NCI-H2107 (cell line): Measurements from ENCODE around the gene P2RX1.
"Not testable (repeated sequence)": the region's sequence is repeated elsewhere in the genome, so short reads cannot be mapped to it uniquely, and the experiment has no call there.

Source experiments
- DNase-seq: peaks from one replicate; lab custom pipeline; 2025; lab: John Stamatoyannopoulos, UW

P2RX1 gene

GRCh38 chr17:3857261-3858105, 58.8 kb downstream of the P2RX1 start:
- no peak for DNase-seq

- DNase-seq, result not testable (repeated sequence)
Observed at GRCh38 chr17:3854204-3854603, 62.1 kb downstream of the P2RX1 start.

GRCh38 chr17:3852561-3852960, 63.7 kb downstream of the P2RX1 start:
- no peak for DNase-seq

DNA sequence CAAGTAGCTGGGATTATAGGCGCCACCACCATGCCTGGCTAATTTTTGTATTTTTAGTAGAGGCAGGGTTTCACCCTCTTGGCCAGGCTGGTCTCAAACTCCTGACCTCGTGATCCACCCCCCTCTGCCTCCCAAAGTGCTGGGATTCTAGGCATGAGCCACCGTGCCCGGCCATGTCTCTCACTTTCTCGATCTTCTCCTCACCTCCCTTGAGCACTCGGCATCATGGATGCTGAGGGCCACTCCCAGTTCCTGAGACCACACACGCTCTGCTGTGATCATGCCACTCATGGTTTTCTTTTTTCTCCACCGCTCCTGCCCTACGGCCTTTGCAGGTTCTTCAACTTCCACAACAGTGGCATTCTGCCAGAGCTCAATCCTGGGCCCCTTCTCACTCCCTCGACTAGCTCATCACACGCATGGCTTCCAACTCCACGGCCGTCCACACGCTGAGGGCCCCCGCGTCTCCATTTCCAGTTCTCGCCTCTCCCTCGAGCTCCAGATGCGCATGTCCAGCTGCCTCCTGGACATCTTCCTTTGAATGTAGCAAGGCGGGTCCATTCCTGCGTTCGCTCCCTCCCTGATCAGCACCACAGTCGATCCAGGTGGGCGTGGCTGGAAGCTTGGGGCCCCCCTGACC, 64.7 kb downstream of the P2RX1 start:
- DNase-seq, result no peak

GRCh38 chr17:3848229-3848835, 67.9 kb downstream of the P2RX1 start:
- DNase-seq, result no peak

DNA sequence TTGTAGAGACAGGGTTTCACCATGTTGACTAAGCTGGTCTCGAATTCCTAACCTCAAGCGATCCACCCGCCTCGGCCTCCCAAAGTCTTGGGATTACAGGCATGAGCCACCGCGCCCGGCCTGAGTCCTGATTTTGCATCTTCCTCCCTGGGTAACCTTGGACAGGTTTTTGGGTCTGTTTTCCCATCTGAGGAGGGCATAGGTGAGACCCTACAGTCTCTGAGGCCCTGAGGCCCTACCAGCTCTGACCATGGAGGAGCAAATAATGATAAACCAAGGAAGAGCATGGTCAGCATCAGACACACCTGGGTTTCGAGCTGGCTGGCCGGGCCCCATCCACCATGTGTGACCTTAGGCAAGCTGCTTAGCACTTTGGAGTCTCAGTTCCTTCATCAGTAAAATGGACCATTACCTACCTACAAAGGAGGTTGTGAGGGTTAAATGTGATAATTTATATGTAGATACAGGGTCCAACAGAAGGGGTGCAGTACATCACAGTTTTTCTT, 69.0 kb downstream of the P2RX1 start:
- DNase-seq, result no peak
